ENCODE results near the gene CRYAB.
A peak's percentile ranks its signal among the peaks of the same experiment; 100 is the strongest.
"Not testable (repeated sequence)": the region's sequence is repeated elsewhere in the genome, so short reads cannot be mapped to it uniquely, and the experiment has no call there.

The CRYAB gene

GRCh38 chr11:111886032-111886431, 25.5 kb downstream of the CRYAB start:
- ChIA-PET POLR2A (no interaction called here), CTCF (interaction anchor here (0.8 kb wide), 1 partner anchor 281 kb away, joined by 3 read pairs; no protein-coding TSS in a partner anchor)
- no peak for DNase-seq (ENCODE audit: extremely low spot score)
- TF ChIP-seq ARNT (IDR thresholded peaks at IDR 0.05) = no peak
- TF ChIP-seq, protein P1, sequence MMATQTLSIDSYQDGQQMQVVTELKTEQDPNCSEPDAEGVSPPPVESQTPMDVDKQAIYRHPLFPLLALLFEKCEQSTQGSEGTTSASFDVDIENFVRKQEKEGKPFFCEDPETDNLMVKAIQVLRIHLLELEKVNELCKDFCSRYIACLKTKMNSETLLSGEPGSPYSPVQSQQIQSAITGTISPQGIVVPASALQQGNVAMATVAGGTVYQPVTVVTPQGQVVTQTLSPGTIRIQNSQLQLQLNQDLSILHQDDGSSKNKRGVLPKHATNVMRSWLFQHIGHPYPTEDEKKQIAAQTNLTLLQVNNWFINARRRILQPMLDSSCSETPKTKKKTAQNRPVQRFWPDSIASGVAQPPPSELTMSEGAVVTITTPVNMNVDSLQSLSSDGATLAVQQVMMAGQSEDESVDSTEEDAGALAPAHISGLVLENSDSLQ (IDR thresholded peaks at IDR 0.05) = no peak
- TF ChIP-seq FOXM1 (IDR thresholded peaks at IDR 0.05; ENCODE audit: borderline replicate concordance) = no peak
- no peak for TF ChIP-seq CTBP1 (IDR thresholded peaks at IDR 0.05; ENCODE audit: borderline replicate concordance)
- no peak for TF ChIP-seq TARDBP (IDR thresholded peaks at IDR 0.05)
- TF ChIP-seq HDGF (IDR thresholded peaks at IDR 0.05; ENCODE audit: borderline replicate concordance) = no peak
- TF ChIP-seq LEF1 (IDR thresholded peaks at IDR 0.05; ENCODE audit: borderline replicate concordance) = no peak
- TF ChIP-seq NFRKB (IDR thresholded peaks at IDR 0.05) = no peak
- TF ChIP-seq SUZ12 (IDR thresholded peaks at IDR 0.05) = no peak
- no peak for TF ChIP-seq BHLHE40 (IDR thresholded peaks at IDR 0.05; ENCODE audit: borderline replicate concordance)
- TF ChIP-seq FOXK2 (IDR thresholded peaks at IDR 0.05) = no peak
- TF ChIP-seq ZNF384 (IDR thresholded peaks at IDR 0.05) = no peak
- TF ChIP-seq ELF4 (IDR thresholded peaks at IDR 0.05) = no peak
- TF ChIP-seq SP1 (IDR thresholded peaks at IDR 0.05) = no peak
- TF ChIP-seq L3MBTL2 (conservative IDR thresholded peaks at IDR 0.05) = no peak
- no peak for TF ChIP-seq FOXA1 (IDR thresholded peaks at IDR 0.05)

- CTCF ChIA-PET = interaction anchor here (0.8 kb wide), 1 partner anchor 19 kb away, joined by 3 read pairs; no protein-coding TSS in a partner anchor
- DNase-seq (ENCODE audit: extremely low spot score); POLR2A ChIA-PET: not testable (repeated sequence)
Observed at GRCh38 chr11:111885053-111885452, 26.5 kb downstream of the CRYAB start.

DNA sequence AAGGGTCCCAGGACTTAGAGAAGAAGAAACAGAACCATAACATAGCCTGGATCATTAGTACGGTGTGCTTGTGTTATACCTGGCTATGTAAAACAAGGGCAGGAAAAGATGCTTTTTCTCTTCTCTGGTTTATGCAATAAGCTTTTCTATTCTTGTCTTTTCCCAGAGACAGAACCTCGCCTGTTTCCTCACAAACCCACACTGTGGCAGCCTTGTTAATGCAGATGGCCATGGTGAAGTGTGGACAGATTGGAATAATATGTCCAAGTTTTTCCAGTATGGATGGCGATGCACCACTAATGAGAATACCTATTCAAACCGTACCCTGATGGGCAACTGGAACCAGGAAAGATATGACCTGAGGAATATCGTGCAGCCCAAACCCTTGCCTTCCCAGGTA, 29.4 kb downstream of the CRYAB start:
- no peak for DNase-seq (ENCODE audit: extremely low spot score)
- POLR2A ChIA-PET = interaction anchor here (1.5 kb wide), 1 partner anchor 11 kb away, joined by 5 read pairs; the partner anchor contains the start of gene ALG9
- TF ChIP-seq L3MBTL2 (conservative IDR thresholded peaks at IDR 0.05) (no peak), LEF1 (IDR thresholded peaks at IDR 0.05; ENCODE audit: borderline replicate concordance) (no peak), FOXK2 (IDR thresholded peaks at IDR 0.05) (no peak), SP1 (IDR thresholded peaks at IDR 0.05) (no peak), FOXM1 (IDR thresholded peaks at IDR 0.05; ENCODE audit: borderline replicate concordance) (no peak), SUZ12 (IDR thresholded peaks at IDR 0.05) (no peak), NFRKB (IDR thresholded peaks at IDR 0.05) (no peak), ARNT (IDR thresholded peaks at IDR 0.05) (no peak), BHLHE40 (IDR thresholded peaks at IDR 0.05; ENCODE audit: borderline replicate concordance) (no peak), FOXA1 (IDR thresholded peaks at IDR 0.05) (no peak), TARDBP (IDR thresholded peaks at IDR 0.05) (no peak), ZNF384 (IDR thresholded peaks at IDR 0.05) (no peak), HDGF (IDR thresholded peaks at IDR 0.05; ENCODE audit: borderline replicate concordance) (no peak), CTBP1 (IDR thresholded peaks at IDR 0.05; ENCODE audit: borderline replicate concordance) (no peak), ELF4 (IDR thresholded peaks at IDR 0.05) (no peak)
- TF ChIP-seq, protein P1 (IDR thresholded peaks at IDR 0.05) = no peak
- CTCF ChIA-PET = no interaction called here

GRCh38 chr11:111879637-111879960, 32.0 kb downstream of the CRYAB start:
- CTCF ChIA-PET = no interaction called here
- no peak for DNase-seq (ENCODE audit: extremely low spot score)
- TF ChIP-seq LEF1 (IDR thresholded peaks at IDR 0.05; ENCODE audit: borderline replicate concordance) = no peak
- TF ChIP-seq NFRKB (IDR thresholded peaks at IDR 0.05) = 0 out of 2 replicates have a peak, but pooled peaks have one; percentile 10
- POLR2A ChIA-PET = interaction anchor here (0.9 to 1.6 kb wide), 3 partner anchors 9 to 52 kb away, joined by 3 to 6 read pairs (median 4); partner anchors contain the start of gene ALG9

DNA sequence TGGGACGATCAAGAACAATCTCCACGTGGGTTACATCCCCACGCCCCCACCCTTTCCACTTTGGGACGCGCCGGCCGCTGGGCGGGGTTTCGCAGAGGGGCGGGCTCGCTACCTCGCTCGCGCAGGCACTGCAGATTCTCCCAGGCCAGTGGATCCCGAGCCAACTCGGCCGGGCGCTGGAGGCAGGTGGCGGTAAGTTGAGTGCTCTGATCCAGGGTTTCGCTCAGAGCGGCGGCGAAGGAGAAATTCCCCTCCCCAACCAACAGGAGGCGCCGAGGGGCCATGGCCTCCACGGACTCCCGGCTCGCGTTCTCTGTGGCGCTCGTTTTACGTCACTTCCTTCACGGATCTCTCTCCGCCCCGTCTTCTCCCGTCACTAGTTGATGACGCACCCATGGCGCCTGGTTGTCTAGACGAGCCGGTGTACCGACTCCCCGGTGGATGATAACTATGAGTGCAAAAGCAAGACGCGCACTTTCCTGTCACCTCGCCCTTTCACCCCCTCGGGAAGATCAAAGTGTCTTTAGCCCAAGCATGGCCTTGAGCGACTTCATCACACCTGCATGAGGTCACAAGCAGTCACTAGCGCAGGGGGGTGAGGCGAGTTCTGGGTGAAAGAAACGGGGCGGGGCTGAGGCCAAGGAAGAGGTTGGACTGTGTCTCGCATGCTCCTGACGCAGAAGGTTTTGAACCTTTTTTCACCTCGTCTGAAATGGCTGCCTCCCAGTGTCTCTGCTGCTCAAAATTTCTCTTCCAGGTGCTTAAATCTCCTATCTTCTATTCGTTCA, 32.5 kb downstream of the CRYAB start, which contains the start of the genes CFAP68 and FDXACB1:
TSS of gene CFAP68 (plus strand) at position 693 of the 788 bp plus-strand sequence. CDS start at position 713, 20 bp downstream.
TSS of gene FDXACB1 (minus strand) at position 317 of the 788 bp plus-strand sequence. CDS start at position 284, 33 bp downstream.
- CTCF ChIA-PET = interaction anchor here (0.9 kb wide), 1 partner anchor 103 kb away, joined by 3 read pairs; no protein-coding TSS in a partner anchor
- peak; percentile 97 for DNase-seq (ENCODE audit: extremely low spot score)
- POLR2A ChIA-PET = interaction anchor here (0.9 to 1.9 kb wide), 6 partner anchors 8 to 103 kb away, joined by 3 to 9 read pairs (median 4); partner anchors contain the start of gene ALG9
- TF ChIP-seq HDGF (IDR thresholded peaks at IDR 0.05; ENCODE audit: borderline replicate concordance) = no peak
- TF ChIP-seq, protein P1 (IDR thresholded peaks at IDR 0.05) = peak; percentile 52; the same call in 1 of the 2 replicates
- no peak for TF ChIP-seq FOXA1 (IDR thresholded peaks at IDR 0.05)
- no peak; the same call in 1 of the 2 replicates for TF ChIP-seq LEF1 (IDR thresholded peaks at IDR 0.05; ENCODE audit: borderline replicate concordance)
- TF ChIP-seq ELF4 (IDR thresholded peaks at IDR 0.05) = no peak
- peak; percentile 61; the same call in 1 of the 2 replicates for TF ChIP-seq CTBP1 (IDR thresholded peaks at IDR 0.05; ENCODE audit: borderline replicate concordance)
- TF ChIP-seq BHLHE40 (IDR thresholded peaks at IDR 0.05; ENCODE audit: borderline replicate concordance) = no peak
- TF ChIP-seq SP1 (IDR thresholded peaks at IDR 0.05) = no peak
- no peak for TF ChIP-seq FOXK2 (IDR thresholded peaks at IDR 0.05)
- TF ChIP-seq ZNF384 (IDR thresholded peaks at IDR 0.05) = no peak
- peak; percentile 46 for TF ChIP-seq L3MBTL2 (conservative IDR thresholded peaks at IDR 0.05)
- TF ChIP-seq SUZ12 (IDR thresholded peaks at IDR 0.05) = no peak
- TF ChIP-seq TARDBP (IDR thresholded peaks at IDR 0.05) = peak; percentile 68; the same call in 1 of the 2 replicates

Measured in HEK293T (cell line).